ENCODE results near the gene TBL1X.

TBL1X gene

GRCh38 chrX:9707306-9708033, 242.6 kb downstream of the TBL1X start:
- no peak for DNase-seq (ENCODE audit: low read depth)

DNA sequence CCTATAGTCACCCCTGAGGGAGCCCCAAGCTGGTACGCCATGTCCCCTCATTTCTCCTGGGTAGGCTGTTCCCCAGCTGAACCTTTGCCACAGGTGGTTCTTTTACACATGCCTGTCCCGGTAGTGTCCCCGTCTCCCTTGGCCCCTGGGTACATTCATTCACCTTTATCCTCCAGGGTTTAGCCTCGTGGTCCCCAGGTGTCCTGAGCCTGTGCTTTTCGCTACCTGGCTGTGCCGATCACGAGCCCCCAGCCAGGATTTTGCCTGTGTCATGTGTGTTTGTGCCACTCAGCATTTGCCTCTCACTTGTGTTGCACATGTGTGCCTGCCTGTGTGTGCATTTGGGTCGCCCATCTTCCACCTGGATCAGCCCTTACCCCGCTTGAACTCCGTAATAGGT, 243.2 kb downstream of the TBL1X start:
- DNase-seq (ENCODE audit: low read depth), result no peak

DNA sequence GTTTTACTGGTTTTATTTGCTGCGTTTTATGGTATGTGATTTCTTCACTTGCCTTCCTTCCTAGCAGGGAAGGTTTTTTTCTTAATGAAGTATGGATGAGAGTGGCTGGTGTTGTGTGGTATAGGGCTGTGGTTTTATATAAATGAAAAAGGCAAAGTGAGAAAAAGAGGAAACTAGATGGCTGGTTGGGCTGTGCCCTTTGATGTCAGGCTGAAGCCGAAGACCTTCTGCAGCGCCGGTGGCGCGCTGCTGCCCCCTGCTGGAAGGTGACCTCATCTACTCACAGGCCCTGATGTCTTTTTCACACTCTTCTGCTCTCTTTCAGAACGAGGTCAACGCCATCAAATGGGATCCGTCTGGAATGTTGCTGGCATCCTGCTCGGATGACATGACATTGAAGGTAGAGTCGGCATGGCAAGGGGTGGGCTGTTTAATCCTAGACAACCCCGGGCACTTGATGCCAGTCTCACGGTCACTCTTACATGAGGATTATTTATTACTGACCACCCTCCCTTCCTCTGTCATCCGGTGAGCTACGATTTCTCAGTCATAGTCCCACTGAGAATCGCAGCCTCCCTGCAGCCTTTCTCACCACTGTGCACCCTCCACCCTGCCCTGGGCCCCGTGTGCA, 244.2 kb downstream of the TBL1X start:
- DNase-seq (ENCODE audit: low read depth), result no peak

- no peak for DNase-seq (ENCODE audit: low read depth)
These were observed 245.5 kb downstream of the TBL1X start for GRCh38 chrX:9710332-9710731.

- DNase-seq (ENCODE audit: low read depth), result no peak
These were observed 252.5 kb downstream of the TBL1X start for GRCh38 chrX:9717376-9717775.

GRCh38 chrX:9724711-9725110, 259.9 kb downstream of the TBL1X start:
- DNase-seq (ENCODE audit: low read depth), result no peak

- DNase-seq (ENCODE audit: low read depth), result no peak
These were observed 263.4 kb downstream of the TBL1X start for GRCh38 chrX:9728261-9728660.

DNA sequence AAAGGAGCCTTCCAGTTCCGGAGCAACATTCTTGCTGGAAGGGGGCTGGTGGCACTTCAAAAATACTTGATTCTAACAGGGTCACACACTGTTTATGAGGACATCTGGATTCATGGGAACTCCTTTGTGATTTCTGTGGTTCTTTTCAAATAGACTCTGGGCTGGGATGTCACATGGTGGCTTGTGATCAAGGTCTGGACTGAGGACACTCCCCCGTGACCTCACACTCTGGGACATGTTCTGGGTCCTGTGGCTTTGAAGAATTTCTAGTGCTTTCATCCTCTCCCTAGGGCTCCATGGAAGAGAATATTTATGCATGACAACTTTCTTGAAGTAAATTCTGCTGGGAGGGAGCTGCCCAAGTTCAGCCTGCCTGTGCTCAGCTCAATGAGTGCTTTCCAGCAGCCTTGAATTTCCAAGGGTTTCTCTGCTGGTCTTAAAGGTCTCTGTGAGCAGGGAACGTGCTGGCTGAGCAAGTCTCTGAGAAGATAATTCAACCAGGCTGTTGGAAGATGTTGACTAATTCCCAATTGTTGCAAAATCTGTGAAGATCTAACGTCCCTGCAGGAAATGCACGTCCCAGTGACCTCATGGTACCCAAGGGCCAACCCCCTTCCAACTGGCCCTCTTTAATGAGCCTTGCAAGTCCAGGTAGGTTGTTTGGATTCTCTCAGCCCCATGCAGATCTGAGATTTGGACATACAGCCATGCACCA, 264.5 kb downstream of the TBL1X start:
- DNase-seq (ENCODE audit: low read depth), result no peak

DNA sequence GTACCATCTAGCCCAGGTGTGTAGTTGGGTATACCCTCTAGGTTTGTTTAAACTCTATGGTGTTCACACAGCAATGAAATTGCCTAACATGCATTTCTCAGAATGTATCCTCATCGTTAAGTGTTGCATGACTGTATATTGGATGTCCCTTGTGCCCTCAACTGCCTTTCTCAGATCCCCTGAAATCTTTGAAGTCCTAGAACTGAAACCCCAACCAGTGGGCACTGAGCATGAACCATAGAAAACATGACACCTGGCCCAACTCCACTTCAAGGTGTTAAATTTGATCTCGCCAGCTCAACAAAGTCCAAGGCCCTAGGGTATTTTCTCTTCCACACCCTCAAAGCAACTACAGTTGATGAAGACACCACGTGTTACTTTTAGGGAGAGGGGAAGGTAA, 265.2 kb downstream of the TBL1X start:
- no peak for DNase-seq (ENCODE audit: low read depth)

- DNase-seq (ENCODE audit: low read depth), result no peak
These were observed 265.9 kb downstream of the TBL1X start for GRCh38 chrX:9730752-9731151.

- DNase-seq (ENCODE audit: low read depth), result no peak
These were observed 272.5 kb downstream of the TBL1X start for GRCh38 chrX:9737363-9737762.

- no peak for DNase-seq (ENCODE audit: low read depth)
These were observed 273.3 kb downstream of the TBL1X start for GRCh38 chrX:9738151-9738550.

- no peak for DNase-seq (ENCODE audit: low read depth)
These were observed 274.3 kb downstream of the TBL1X start for GRCh38 chrX:9739130-9739529.

GRCh38 chrX:9745417-9746115, 280.7 kb downstream of the TBL1X start:
- DNase-seq (ENCODE audit: low read depth), result no peak

DNA sequence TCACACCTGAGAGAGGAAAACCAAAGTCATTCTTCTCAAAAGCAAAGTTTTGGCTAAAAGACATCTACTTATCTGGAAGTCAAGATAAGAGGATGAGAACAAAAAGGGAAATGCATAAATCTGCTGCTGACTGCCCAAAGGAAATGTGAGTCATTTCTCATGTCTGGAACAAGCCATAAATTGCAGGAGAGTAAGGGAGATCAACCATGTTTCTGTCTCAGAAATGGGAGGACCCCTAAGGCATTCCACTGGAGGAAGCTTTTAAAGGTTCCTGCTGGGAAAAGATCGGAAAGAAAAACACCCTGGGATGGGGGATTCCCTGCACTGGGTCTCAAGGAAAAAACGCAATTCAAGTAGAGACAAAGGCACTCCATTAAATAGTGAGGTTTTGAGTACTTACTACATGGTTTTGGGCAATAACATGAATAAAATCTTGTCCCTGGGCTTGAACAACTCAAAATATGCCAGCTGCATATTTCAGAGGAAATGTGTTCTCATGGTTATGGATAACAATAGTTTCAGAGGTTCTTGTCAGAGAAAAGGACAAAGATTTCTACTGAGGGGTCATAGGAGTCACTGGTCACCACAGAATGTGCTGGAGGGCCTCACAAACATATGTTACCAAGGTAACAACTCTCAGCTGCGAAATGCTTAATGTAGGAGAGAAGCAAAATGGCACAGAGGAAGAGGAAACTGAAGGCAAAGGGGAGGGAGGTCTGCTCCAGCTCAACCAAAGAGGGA, 281.5 kb downstream of the TBL1X start:
- DNase-seq (ENCODE audit: low read depth), result no peak

- DNase-seq (ENCODE audit: low read depth), result no peak
These were observed 282.8 kb downstream of the TBL1X start for GRCh38 chrX:9747644-9748043.

DNA sequence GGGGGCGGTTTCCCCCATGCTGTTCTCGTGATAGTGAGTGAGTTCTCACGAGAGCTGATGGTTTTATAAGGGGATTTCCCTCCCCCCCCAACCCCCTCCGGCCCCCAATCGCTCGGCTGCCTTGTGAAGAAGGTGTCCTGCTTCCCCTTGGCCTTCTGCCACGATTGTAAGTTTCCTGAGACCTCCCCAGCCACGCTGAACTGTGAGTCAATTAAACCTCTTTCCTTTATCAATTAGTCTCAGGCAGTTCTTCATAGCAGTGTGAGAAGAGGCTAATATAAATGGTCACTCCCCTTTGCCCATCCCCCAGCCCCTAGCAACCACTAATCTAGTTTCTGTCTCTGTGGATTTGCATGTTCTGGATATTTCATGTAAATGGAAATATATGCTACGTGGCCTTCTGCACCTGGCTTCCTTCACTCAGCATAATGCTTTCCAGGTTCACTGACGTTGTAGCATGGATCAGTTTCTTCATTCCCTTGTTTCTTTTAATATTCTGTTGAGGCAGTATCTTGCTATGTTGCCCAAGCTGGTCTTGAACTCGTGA, 284.4 kb downstream of the TBL1X start:
- no peak for DNase-seq (ENCODE audit: low read depth)

- DNase-seq (ENCODE audit: low read depth), result no peak
These were observed 292.5 kb downstream of the TBL1X start for GRCh38 chrX:9757366-9757765.

- no peak for DNase-seq (ENCODE audit: low read depth)
These were observed 293.3 kb downstream of the TBL1X start for GRCh38 chrX:9758021-9758638.

- no peak for DNase-seq (ENCODE audit: low read depth)
These were observed 294.5 kb downstream of the TBL1X start for GRCh38 chrX:9759337-9759736.

DNA sequence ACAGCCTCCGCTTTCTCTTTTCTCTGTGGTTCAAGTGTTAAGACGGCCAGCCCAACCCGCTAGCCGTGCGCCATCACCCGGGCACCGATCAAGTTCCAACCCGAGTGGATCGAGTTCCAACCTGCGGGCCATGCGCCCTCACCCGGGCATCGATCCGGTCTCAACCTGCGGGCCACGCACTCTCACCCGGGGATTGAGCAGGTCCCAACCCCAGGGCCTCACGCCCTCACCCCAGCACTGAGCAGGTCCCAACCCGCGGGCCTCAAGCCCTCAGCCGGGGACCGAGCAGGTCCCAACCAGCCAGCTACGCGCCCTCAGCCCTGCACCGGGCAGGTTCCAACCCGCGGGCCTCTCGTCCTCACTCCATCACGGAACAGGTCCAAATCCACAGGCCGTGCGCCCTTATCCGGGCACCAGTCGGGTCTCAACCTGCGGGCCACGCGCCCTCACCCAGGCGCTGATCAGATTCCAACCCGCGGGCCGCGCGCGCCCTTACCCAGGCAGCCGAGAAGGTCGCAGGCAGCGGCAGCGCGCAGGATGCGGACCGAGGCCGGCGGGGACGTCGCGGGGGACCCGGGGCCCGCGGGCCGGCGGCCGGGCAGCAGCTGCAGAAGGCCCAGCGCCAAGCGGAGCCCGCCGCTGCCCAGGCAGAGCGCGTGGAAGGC, 300.3 kb downstream of the TBL1X start:
- no peak for DNase-seq (ENCODE audit: low read depth)
